LNCaP clone FGC (cell line): ENCODE data around the gene FREM1.

Experiments
- DNase-seq: peaks from one replicate; pipeline ENCODE4 v3.0.0-alpha.2; 2011; ENCODE audit warnings: low read depth
- H3K4me3 ChIP-seq: 2 replicates; pipeline ENCODE4 v1.5.1; 2011; ENCODE audit warnings: mild to moderate bottlenecking, low read depth, low read length, control low read depth
- TF ChIP-seq, protein P1 (sequence below): IDR thresholded peaks from 2 replicates; pipeline ENCODE4 v1.5.1; 2012; ENCODE audit warnings: mild to moderate bottlenecking; ENCODE audit not compliant: control insufficient read depth, insufficient read depth; ENCODE audit errors: extremely low read depth

The FREM1 gene

GRCh38 chr9:14806941-14807520 is 103.2 kb downstream of the FREM1 start:
- TF ChIP-seq, protein P1, sequence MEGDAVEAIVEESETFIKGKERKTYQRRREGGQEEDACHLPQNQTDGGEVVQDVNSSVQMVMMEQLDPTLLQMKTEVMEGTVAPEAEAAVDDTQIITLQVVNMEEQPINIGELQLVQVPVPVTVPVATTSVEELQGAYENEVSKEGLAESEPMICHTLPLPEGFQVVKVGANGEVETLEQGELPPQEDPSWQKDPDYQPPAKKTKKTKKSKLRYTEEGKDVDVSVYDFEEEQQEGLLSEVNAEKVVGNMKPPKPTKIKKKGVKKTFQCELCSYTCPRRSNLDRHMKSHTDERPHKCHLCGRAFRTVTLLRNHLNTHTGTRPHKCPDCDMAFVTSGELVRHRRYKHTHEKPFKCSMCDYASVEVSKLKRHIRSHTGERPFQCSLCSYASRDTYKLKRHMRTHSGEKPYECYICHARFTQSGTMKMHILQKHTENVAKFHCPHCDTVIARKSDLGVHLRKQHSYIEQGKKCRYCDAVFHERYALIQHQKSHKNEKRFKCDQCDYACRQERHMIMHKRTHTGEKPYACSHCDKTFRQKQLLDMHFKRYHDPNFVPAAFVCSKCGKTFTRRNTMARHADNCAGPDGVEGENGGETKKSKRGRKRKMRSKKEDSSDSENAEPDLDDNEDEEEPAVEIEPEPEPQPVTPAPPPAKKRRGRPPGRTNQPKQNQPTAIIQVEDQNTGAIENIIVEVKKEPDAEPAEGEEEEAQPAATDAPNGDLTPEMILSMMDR: no peak
- H3K4me3 ChIP-seq: no peak overlapping the region
- DNase-seq: no peak

- TF ChIP-seq, protein P1: no peak
- DNase-seq: no peak
- no peak overlapping the region for H3K4me3 ChIP-seq
Observed at GRCh38 chr9:14799030-14799429, 111.2 kb downstream of the FREM1 start.

DNA sequence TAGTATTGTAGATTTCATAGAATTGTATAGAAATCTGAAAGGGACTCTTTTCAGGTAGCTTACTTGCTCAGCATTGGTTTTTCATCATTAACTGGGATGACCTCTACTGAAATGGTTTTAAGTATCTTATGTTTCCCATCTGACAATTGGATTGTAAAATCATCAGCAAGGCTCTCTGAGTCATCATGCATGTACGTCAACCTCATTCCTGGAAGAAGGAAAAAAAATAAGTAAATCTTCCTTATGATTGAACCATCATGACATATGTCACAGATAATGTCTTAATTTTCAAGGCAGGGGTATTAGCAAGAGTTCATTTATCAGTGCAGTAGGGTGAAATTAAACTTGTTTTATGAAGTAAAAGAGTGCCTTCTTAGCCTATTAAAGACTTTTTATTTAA is 112.8 kb downstream of the FREM1 start:
- DNase-seq: no peak
- TF ChIP-seq, protein P1: no peak
- no peak overlapping the region for H3K4me3 ChIP-seq

DNA sequence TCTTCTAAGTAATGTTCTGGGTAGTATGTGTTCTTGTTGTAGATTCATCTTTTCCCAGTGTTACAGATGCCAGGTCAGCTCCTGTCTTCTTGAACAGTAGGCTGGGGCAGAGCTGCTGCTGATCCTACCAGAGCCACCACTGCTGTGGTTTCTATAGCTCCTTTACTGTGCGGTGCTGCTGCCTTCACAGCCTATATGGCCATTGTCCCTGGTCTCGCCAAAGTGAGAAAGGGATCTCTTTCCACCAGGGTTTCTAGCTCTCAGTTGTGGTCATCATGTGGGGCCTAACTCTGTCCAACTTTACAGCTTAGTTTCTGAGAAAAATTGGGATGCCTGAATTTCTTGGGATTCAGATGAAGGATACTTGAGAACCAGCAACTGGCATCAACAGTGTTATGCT is 116.8 kb downstream of the FREM1 start:
- DNase-seq: no peak
- TF ChIP-seq, protein P1: no peak
- no peak overlapping the region for H3K4me3 ChIP-seq

DNA sequence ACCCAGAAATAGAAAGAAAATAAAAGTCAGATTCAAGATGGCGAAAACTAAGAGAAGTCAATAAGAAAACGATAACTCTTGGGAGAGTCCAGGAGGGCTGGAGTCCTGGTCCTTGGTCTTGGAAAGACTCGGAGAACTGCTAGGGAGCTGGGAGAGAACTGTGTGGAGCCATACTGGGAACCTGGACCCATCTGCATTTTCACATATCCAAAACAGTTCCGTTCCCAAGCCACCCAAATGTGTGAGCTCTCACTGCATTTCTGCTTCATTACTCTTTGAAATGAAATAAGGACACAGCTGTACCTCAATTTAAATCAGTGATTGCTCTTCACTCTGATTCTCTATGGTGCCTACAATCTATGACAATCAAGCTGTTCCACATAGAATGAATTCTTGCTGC is 119.6 kb downstream of the FREM1 start:
- TF ChIP-seq, protein P1: no peak
- no peak overlapping the region for H3K4me3 ChIP-seq
- DNase-seq: no peak

DNA sequence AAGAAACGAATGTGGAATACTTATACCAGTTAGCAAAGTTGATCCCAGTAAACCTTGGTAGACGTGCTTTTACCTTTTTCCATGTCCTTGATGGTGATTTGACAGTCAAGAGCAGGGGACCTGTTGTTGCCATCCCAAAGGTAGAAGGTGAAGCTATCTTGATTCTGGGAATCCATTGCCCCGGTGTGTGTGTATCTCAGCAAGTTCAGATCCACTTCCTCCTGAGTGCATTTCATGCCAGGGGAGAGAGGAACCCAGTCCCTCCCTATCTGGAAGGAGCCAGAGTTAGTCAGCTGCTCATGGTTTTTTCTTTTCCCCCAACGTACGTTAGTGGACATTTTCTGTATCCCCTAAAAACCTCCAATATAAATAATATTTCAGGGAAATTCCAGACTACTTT is 121.4 kb downstream of the FREM1 start:
- no peak for DNase-seq
- no peak overlapping the region for H3K4me3 ChIP-seq
- TF ChIP-seq, protein P1: no peak

DNA sequence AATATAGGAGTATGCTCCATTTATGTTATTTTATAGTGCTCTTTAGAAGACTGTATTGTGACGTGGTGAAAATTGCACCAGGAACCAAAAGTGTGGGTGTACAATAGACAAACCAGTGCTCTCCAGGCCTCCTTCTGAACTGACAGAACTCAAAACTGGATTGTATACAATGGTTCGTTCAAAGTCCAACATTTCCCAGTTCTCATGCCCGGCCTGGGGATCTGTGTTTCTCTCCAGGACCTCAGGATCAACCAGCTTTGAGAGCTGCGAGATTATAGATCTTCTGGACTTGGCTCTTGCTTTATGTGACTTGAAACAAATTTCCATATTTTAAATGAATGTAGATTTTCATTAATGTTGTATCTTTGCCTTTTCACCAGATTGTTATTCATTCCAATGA is 126.9 kb downstream of the FREM1 start:
- no peak for DNase-seq
- TF ChIP-seq, protein P1: no peak
- no peak overlapping the region for H3K4me3 ChIP-seq
